GM12878 (cell line): ENCODE data around the gene PGBD5. TPM values are rescaled to one million over a fixed set of nuclear protein-coding genes. Genes with fewer than 3 reads are reported as not detected.

Source experiments
- ATAC-seq: fragments of 200-7000 bp; cut with Tn5 transposase; 3 replicates; pipeline ENCODE4 v1.9.1; 2020; ENCODE audit warnings: mild to moderate bottlenecking, moderate library complexity
- BruUV-seq: library from RNA; stranded (reverse); fragments of 400-500 nt; replicated peaks from 2 replicates; lab custom pipeline; 2021; lab: Mats Ljungman, UMichigan
- CTCF ChIA-PET: fragments of 300-600 bp; sonication (Branson Sonifier 250); formaldehyde crosslinking; extraction: SDS; loops from one replicate; lab custom pipeline; 2021; ENCODE audit warnings: inconsistent platforms; lab: Yijun Ruan, JAX
- POLR2A ChIA-PET: fragments of 350-600 bp; formaldehyde crosslinking; extraction: SDS; loops from one replicate; lab custom pipeline; 2021; ENCODE audit warnings: inconsistent platforms; lab: Charles Lee
- RAD21 ChIA-PET: fragments of 300-600 bp; sonication (Branson Sonifier 250); formaldehyde crosslinking; loops from one replicate; lab custom pipeline; 2023; ENCODE audit warnings: antibody characterized with exemption; ENCODE audit not compliant: unreplicated experiment; lab: Charles Lee
- SMC1A ChIA-PET: fragments of 300-600 bp; sonication (Branson Sonifier 250); formaldehyde crosslinking; loops from one replicate; lab custom pipeline; 2023; ENCODE audit not compliant: unreplicated experiment, uncharacterized antibody; lab: Charles Lee
- DNase-seq: peaks from one replicate; pipeline ENCODE4 v3.0.0-alpha.2; 2011; ENCODE audit warnings: low read depth, low spot score
- FAIRE-seq: peaks from 3 replicates; lab custom pipeline; 2011; peaks lifted over from hg19 to GRCh38; lab: Jason Lieb, UNC
- H2AFZ ChIP-seq: 2 replicates; pipeline ENCODE4 v1.6.0; 2011; ENCODE audit warnings: low read depth, low read length, control low read depth; ENCODE audit not compliant: control insufficient read depth
- H3K27ac ChIP-seq: 2 replicates; pipeline ENCODE4 v1.5.1; 2011; ENCODE audit warnings: control low read depth; ENCODE audit not compliant: control insufficient read depth, insufficient read depth
- H3K27me3 ChIP-seq, 2 experiments: replicated peaks in 1 of 2; 2 replicates each; pipeline versions ENCODE4 v1.6.0 to v1.6.1; 2011; ENCODE audit warnings: low read length in 1 of 2; ENCODE audit not compliant: control insufficient read depth in 2 of 2, insufficient read depth in 2 of 2
- H3K36me3 ChIP-seq, 2 experiments: 2 replicates each; pipeline ENCODE4 v1.5.1; 2011; ENCODE audit warnings: low read length in 1 of 2; ENCODE audit not compliant: control insufficient read depth in 2 of 2, insufficient read depth in 2 of 2
- H3K4me1 ChIP-seq: 2 replicates; pipeline ENCODE4 v1.6.1; 2011; ENCODE audit warnings: mild to moderate bottlenecking, low read length, moderate library complexity, mixed read lengths; ENCODE audit not compliant: control insufficient read depth, insufficient read depth
- H3K4me2 ChIP-seq: 2 replicates; pipeline ENCODE4 v1.6.0; 2011; ENCODE audit warnings: control low read depth; ENCODE audit not compliant: control insufficient read depth, insufficient read depth
- H3K4me3 ChIP-seq: fragments of 200-600 bp; sonication (generic); 2 replicates; pipeline ENCODE4 v1.5.1; 2016
- H3K79me2 ChIP-seq: 2 replicates; pipeline ENCODE4 v1.6.0; 2011; ENCODE audit warnings: low read length; ENCODE audit not compliant: control insufficient read depth, insufficient read depth
- H3K9ac ChIP-seq: 2 replicates; pipeline ENCODE4 v1.8.0; 2011; ENCODE audit warnings: low read length, control low read depth, mixed read lengths; ENCODE audit not compliant: control insufficient read depth, insufficient read depth
- H3K9me3 ChIP-seq: replicated peaks from 3 replicates; pipeline ENCODE4 v1.5.1; 2011; ENCODE audit warnings: mild to moderate bottlenecking, low read length; ENCODE audit not compliant: control insufficient read depth, insufficient read depth
- H4K20me1 ChIP-seq: 2 replicates; pipeline ENCODE4 v1.6.0; 2011; ENCODE audit not compliant: control insufficient read depth, insufficient read depth
- FOXM1 ChIP-seq: IDR thresholded peaks from 2 replicates; pipeline ENCODE4 v1.6.1; 2012; ENCODE audit warnings: low read depth, mild to moderate bottlenecking, inconsistent platforms, low read length, moderate library complexity
- MEF2A ChIP-seq: IDR thresholded peaks from 2 replicates; pipeline ENCODE4 v1.6.1; 2011; ENCODE audit warnings: low read depth, mild to moderate bottlenecking, low read length, moderate library complexity; ENCODE audit not compliant: insufficient read depth
- NFIC ChIP-seq: IDR thresholded peaks from 2 replicates; pipeline ENCODE4 v1.6.1; 2012; ENCODE audit warnings: low read depth, mild to moderate bottlenecking, inconsistent platforms, low read length, moderate library complexity
- PAX8 ChIP-seq: fragments of 450-650 bp; IDR thresholded peaks from 2 replicates; pipeline ENCODE4 v1.6.1; 2017; ENCODE audit warnings: mild to moderate bottlenecking, moderate library complexity
- SMAD1 ChIP-seq: fragments of 450-650 bp; IDR thresholded peaks from 2 replicates; pipeline ENCODE4 v1.6.1; 2018; ENCODE audit warnings: mild to moderate bottlenecking, low read depth; ENCODE audit not compliant: partially characterized antibody
- SMARCA5 ChIP-seq: fragments of 450-650 bp; IDR thresholded peaks from 2 replicates; pipeline ENCODE4 v1.6.1; 2017; ENCODE audit warnings: mild to moderate bottlenecking
- TBL1XR1 ChIP-seq: IDR thresholded peaks from 2 replicates; pipeline ENCODE4 v1.6.1; 2012; ENCODE audit warnings: low read depth, low read length, improper control_type of control experiment
- WGBS: methylation state at CpG from one replicate; pipeline ENCODE4 v1.1.6; 2016; ENCODE audit warnings: low lambda C conversion rate; ENCODE audit not compliant: insufficient replicate concordance, insufficient coverage; ENCODE audit errors: missing lambda C conversion rate; 5-methylcytosine and 5-hydroxymethylcytosine counted together
- in situ Hi-C: fragments of 300-500 bp; cut with MboI; formaldehyde crosslinking; loops from 9 replicates; pipeline ENCODE4 v1.14.3; 2018; ENCODE audit warnings: mixed read lengths
- intact Hi-C: fragments of 100-400 bp; cut with micrococcal nuclease; formaldehyde crosslinking; loops from one replicate; pipeline ENCODE4 v1.14.2; 2022; ENCODE audit not compliant: unreplicated experiment
- polyA plus RNA-seq, 11 experiments: library from polyadenylated mRNA; depleted of rRNA in 4 of 11; unstranded in 6 of 11; stranded (reverse) in 5 of 11; fragments of >200 nt; fragmentation: Nextera tagmentation in 4 of 11; fragmentation: Illumina TruSeq in 1 of 11; extraction: Ambion mirVana in 4 of 11; extraction: Trizol in 1 of 11; gene quantifications; 1 replicate in 1 of 11; 2 replicates in 10 of 11; pipeline versions ENCODE4 v1.2.1 to v1.2.3, GENCODE V29; 2011 to 2016; ENCODE audit warnings: inconsistent platforms in 2 of 11, missing spikeins in 2 of 11, low read depth in 1 of 11
- total RNA-seq, 4 experiments: library from RNA; depleted of rRNA in 3 of 4; stranded (reverse); fragments of >200 nt in 3 of 4; fragmentation: Illumina TruSeq in 1 of 4; extraction: Trizol in 1 of 4; gene quantifications; 2 replicates each; pipeline versions ENCODE4 v1.2.1 to v1.2.3, GENCODE V29; 2013 to 2021
- TF ChIP-seq, protein P1 (sequence below): fragments of 450-650 bp; formaldehyde crosslinking; IDR thresholded peaks from 2 replicates; pipeline ENCODE4 v1.4.0; 2022; ENCODE audit warnings: mild to moderate bottlenecking, moderate library complexity
- TF ChIP-seq, protein P2 (sequence below): IDR thresholded peaks from 2 replicates; pipeline ENCODE4 v1.6.1; 2012; ENCODE audit warnings: low read depth, low read length, improper control_type of control experiment
- TF ChIP-seq, protein P3 (sequence below): fragments of 150-350 bp; IDR thresholded peaks from 2 replicates; pipeline ENCODE4 v1.6.1; 2014; ENCODE audit warnings: mild to moderate bottlenecking, low read depth, low read length

The PGBD5 gene
- total and polyA plus RNA-seq, 10 of the 15 experiments (the other 5 are each of a cell fraction or from before 2014, with no cell fraction given): 0.03 TPM; not detected in 9

DNA sequence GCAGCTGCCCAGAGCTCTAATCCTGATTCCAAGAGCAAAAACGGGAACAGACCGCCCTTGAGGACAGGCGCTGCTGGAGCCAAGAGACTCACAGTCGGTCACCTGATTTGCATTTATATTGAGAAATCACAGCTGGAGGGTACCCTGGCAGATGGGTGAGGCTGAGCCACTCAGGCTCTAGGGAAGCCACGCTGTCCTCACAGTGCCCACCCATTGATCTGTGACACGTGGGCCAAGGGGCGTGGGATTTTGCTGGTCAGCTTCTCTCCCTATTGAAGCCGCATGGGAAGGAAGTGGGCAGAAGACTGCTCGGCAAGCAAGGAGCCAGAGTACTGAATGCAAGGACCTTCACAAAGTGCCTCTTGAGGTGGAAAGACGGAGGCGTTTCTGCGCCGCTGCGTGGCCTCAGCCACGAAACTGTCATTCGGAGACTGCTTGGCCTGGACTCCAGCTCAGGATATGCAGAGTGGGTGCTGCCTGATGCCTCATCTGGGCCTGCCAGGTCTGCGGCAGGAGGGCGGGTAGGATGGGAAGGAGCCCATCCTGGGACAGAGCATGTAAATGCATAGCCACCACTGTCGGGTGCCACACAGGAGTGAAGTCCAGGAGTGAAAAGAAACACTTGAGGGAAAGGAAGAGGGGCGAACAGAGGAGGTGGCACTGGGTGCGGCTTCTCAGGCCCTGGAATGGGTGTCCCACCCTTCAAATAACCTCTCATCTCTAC is 139.8 kb downstream of the PGBD5 start (continued):
- TF ChIP-seq, protein P1, sequence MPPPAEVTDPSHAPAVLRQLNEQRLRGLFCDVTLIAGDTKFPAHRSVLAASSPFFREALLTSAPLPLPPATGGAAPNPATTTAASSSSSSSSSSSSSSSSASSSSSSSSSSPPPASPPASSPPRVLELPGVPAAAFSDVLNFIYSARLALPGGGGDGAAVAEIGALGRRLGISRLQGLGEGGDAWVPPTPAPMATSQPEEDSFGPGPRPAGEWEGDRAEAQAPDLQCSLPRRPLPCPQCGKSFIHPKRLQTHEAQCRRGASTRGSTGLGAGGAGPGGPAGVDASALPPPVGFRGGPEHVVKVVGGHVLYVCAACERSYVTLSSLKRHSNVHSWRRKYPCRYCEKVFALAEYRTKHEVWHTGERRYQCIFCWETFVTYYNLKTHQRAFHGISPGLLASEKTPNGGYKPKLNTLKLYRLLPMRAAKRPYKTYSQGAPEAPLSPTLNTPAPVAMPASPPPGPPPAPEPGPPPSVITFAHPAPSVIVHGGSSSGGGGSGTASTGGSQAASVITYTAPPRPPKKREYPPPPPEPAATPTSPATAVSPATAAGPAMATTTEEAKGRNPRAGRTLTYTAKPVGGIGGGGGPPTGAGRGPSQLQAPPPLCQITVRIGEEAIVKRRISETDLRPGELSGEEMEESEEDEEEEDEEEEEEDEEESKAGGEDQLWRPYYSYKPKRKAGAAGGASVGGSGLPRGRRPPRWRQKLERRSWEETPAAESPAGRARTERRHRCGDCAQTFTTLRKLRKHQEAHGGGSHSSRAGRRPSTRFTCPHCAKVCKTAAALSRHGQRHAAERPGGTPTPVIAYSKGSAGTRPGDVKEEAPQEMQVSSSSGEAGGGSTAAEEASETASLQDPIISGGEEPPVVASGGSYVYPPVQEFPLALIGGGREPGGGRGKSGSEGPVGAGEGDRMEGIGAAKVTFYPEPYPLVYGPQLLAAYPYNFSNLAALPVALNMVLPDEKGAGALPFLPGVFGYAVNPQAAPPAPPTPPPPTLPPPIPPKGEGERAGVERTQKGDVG (CRISPR knock-in tag): no peak

DNA sequence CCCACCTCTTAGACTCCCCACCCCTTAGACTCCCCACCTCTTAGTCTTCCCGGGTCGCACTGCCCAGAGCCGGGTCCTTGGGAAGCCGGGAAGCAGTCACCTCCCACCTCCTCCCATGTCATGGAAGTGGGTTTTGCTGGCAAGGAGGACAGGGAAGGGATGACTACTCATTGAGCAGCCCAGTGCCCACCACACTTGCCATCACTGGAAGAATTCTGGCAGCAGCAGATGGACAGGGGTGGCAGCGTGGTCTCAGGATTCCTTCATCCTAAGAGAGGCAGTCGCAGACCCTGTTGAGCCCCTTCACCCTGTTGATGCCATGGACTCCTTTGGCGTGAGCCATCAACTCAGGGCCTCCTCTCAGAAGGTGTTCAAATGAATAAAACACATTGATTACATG is 140.8 kb downstream of the PGBD5 start:
- in situ Hi-C loops (no loop called here), intact Hi-C loops (no loop called here)
- RAD21 ChIA-PET: no interaction called here
- Histone ChIP-seq H3K4me1 (no peaks in the 10 kb centered on the region; the same call in 1 of the 2 replicates), H3K9me3 (no peaks in the 10 kb centered on the region), H4K20me1 (no peaks in the 10 kb centered on the region), H3K79me2 (no peaks in the 10 kb centered on the region), H3K36me3 (no peaks in the 10 kb centered on the region), H2AFZ (no peak overlapping the region), H3K27me3 (no peaks in the 10 kb centered on the region), H3K27ac (no peak overlapping the region), H3K4me2 (no peak overlapping the region), H3K9ac (no peak overlapping the region), H3K4me3 (no peak overlapping the region)
- BruUV-seq: no TSS peak
- ATAC-seq (no peak), DNase-seq (no peak), FAIRE-seq (no peak)
- CTCF ChIA-PET: no interaction called here
- WGBS: 96% methylated on average over 4 of the region's 7 CpGs
- POLR2A ChIA-PET: no interaction called here
- TF ChIP-seq PAX8 (no peak), MEF2A (no peak), TBL1XR1 (no peak), SMAD1 (no peak), NFIC (no peak), FOXM1 (no peak), SMARCA5 (no peak)
- TF ChIP-seq, protein P2, sequence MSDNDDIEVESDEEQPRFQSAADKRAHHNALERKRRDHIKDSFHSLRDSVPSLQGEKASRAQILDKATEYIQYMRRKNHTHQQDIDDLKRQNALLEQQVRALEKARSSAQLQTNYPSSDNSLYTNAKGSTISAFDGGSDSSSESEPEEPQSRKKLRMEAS: no peak
- TF ChIP-seq, protein P3, sequence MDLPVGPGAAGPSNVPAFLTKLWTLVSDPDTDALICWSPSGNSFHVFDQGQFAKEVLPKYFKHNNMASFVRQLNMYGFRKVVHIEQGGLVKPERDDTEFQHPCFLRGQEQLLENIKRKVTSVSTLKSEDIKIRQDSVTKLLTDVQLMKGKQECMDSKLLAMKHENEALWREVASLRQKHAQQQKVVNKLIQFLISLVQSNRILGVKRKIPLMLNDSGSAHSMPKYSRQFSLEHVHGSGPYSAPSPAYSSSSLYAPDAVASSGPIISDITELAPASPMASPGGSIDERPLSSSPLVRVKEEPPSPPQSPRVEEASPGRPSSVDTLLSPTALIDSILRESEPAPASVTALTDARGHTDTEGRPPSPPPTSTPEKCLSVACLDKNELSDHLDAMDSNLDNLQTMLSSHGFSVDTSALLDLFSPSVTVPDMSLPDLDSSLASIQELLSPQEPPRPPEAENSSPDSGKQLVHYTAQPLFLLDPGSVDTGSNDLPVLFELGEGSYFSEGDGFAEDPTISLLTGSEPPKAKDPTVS: no peak
- TF ChIP-seq, all 136 proteins: peak for 0
- SMC1A ChIA-PET: no interaction called here
